HG03565 (cell line): Measurements from ENCODE around the gene AMPH.
"Not testable (repeated sequence)": the region's sequence is repeated elsewhere in the genome, so short reads cannot be mapped to it uniquely, and the experiment has no call there.

Experiments
- ATAC-seq: cut with Tn5 transposase; IDR thresholded peaks from one replicate; pipeline ENCODE4 v1.9.1; 2021; ENCODE audit warnings: mild to moderate bottlenecking, moderate library complexity; ENCODE audit not compliant: unreplicated experiment

Gene AMPH

DNA sequence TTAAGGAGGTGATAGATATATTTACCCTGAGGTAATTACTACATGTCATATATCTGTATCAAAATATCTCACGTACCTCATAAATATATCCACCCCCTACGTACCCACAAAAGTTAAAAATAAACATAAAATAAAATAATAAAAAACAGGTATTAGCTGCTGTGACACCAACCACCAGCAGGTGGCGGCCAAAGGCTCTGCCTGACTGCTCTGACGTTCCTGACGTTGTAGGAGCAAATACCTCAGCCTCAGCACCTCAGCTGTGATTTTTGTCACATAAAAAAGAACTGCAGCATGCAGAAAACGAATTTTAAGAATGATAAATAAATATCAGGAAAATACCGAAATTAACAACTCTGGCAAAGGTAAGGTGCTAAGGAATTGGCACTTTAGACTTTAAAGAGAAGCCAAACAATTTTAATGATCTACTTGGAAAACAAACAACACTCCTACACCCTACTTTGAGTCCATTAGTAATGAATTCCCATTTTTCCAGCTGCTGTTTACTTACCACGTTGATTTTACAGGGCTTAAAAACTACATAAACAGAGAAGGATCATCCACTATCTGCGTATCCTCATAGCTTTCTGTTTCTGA is 232.3 kb downstream of the AMPH start:
- peak; percentile 55 for ATAC-seq

DNA sequence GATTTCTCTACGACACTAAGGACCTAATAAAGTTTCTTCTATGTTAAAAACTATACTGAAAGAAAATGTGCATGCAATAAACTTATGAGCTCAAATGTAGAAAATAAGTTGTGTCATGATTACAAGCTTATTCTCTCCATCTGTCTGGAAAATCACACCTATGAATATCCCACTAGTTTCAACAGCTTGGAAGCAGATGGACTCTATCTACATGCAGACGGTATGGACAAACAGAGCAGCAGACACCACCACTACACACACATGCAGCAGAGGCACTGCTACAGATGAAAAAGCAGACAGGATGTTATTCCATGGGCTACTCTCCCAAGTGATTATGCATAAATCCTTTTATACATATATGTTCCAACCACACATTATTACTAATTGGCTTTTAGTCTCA is 234.3 kb downstream of the AMPH start:
- no peak for ATAC-seq

- ATAC-seq: not testable (repeated sequence)
Measured at GRCh38 chr7:38395921-38396552, 235.1 kb downstream of the AMPH start.

- no peak for ATAC-seq
Measured at GRCh38 chr7:38394660-38395059, 236.5 kb downstream of the AMPH start.

DNA sequence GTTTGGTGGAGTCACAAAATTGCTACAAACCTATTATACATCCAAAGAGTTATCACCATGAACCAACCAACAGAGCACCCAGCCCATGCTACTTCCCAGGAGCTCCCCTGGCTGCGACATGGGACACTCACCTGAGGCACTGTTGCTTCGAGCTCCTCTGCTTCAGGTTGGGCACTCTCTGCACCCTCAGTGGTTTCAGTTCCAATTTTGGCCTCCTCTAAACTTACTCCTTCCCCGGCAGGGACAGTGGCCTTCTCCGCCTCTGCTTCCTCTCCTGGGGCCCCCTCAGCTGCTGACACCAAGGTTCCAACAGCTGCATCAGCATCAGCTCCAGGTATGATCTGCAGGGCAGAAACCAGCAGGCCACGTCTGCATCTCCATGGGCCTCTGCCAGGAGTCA is 237.3 kb downstream of the AMPH start:
- ATAC-seq: peak; percentile 60

DNA sequence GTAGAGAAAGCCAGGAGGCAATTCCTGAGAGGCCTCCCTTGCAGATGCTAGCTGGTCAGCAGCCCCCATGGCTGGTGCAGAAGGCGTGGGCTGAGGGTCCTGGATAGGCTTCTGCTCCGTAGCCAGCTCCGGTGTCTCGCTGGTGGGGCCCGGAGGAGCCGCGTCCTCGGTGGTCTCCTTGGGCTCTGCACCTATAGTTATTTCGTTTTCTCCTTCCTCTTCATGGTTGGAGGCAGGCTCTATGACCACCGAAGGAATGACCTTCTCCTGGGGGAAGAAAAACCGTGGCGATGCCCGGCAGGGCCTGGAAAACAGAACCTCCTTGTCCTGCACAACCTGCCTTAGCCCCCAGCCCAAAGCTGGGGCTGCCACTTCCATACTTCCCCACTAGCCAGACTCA is 239.4 kb downstream of the AMPH start:
- ATAC-seq: no peak

DNA sequence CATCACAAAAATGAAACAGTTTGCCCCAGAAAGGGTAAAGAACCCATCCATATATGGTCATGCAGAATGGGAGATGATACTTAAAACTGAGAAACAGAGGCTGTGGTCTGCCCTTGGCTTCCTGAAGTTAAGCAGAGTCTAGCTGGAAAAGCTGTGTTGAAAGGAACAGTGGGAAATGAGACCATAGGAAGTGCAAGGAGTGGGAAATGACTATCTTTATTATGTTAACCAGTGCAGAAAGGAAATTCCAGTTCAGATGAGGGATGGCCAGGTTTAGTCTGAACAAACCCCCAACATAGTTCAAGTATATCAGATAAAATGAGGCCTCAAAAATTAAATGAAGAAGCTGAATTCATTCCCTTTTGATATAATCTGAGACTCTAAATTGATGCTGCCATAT is 245.5 kb downstream of the AMPH start:
- ATAC-seq: no peak

- ATAC-seq: no peak
Measured at GRCh38 chr7:38383281-38383680, 247.9 kb downstream of the AMPH start.

DNA sequence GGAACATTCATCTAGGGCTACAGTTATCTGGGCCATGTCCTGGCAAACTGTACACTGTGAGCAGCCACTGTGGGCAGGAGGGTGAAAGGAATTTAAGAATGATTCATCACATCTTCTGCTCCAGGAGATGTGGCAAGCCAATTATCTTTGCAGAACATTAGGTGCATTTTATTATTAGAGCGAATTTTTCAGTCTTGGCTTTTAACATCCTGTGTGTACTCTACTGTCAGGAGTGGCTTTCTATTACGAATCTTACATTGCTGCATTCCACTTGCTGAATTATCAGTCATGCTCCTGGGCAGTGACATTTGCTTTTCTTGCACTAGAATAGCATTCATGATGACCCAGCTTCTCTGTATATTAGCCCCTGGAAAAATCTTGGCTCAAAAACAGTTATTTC is 248.5 kb downstream of the AMPH start:
- no peak for ATAC-seq

DNA sequence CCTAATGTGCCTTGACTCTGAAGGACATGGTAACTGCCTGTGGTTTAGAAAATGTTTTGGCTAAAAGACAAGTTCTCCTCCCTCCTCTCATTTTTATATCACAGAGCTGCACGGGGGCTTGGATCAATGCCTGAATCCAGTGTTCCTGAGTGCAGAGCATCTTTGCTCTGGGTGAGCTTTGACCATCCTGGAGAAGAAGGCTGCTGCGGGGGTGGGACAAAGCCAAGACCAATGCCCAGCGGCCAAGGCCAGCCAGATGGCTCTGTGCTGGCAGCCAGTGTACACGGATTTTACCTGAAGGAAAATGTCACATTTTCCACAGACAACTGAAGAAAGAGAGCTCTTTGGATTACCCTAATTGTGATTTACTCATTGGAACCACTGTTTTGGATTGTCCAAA is 255.7 kb downstream of the AMPH start:
- ATAC-seq: no peak

DNA sequence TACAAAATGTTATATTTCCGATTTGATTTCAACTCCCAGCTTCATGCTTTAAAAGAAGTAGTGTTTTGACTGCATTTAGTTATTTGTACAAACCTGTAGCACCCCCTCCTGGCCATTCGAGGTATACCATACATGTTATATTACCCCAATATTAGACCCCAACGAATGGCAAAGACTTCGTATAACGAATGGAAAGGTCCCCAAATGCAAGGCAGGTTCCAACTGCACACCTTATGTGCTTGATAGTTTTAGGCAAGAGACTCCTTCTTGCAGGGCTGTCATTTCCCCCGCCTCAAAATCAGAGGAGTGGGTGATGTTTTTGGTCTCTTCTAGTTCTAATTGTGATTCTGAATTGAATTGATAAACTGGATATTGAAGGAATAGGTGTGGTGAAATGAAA is 256.7 kb downstream of the AMPH start:
- peak; percentile 35 for ATAC-seq

GRCh38 chr7:38373155-38373554 is 258.0 kb downstream of the AMPH start:
- no peak for ATAC-seq

DNA sequence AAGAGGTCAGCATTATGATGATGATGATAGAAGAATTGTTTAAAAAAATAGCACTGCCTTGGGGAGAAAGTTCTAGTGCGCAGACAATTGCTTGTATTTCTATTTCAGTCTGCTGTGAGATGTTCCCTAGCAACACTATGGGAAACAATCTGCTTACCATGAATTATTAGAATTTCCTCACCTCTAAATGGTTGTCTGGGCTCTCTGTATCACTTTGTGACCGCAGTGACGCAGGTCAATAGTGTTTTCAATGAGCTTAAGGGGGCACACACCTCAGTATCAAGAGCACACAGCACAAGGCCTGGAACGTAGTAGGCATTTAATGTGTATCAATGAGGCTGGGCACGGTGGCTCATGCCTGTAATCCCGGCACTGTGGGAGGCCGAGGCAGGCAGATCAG is 258.9 kb downstream of the AMPH start:
- ATAC-seq: no peak

DNA sequence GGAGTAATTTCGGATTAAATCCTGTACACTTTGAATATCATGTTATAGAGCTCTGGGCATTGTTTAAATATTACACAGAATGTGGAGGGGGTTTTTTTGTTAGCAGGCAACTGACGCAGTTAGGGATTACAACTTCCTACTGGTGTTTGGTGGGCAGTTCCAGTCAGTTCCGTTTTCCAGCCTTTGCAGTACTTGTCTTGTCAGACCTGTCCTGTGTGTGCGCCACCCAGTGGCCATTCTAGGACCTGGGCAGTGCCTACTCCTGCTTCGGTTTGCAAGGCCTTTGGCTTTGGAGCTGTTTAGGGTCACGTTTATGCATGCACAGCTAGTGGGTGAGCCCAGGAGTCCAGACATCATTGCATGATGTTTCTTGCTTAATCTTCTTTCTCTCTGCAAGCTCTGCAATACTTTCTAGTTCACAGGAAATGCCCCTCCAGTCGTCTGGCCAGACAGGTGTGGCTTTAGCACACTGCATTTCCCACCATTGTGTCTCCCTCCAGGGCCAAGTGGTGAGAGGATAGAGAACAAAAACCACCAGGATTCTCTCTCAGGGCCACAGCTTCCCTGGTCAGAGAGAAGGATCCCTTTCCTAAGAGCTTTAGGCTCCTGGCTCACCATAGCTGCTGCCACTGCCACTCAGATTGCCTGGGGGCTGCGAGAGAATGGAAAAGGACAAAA is 261.2 kb downstream of the AMPH start:
- peak; percentile 81 for ATAC-seq

GRCh38 chr7:38368191-38368605 is 263.0 kb downstream of the AMPH start:
- ATAC-seq: peak; percentile 39

GRCh38 chr7:38367301-38367890 is 263.8 kb downstream of the AMPH start:
- ATAC-seq: peak; percentile 39

- not testable (repeated sequence) for ATAC-seq
Measured at GRCh38 chr7:38363379-38363778, 267.8 kb downstream of the AMPH start.

- ATAC-seq: not testable (repeated sequence)
Measured at GRCh38 chr7:38362611-38363237, 268.4 kb downstream of the AMPH start.

- ATAC-seq: no peak
Measured at GRCh38 chr7:38360776-38361175, 270.4 kb downstream of the AMPH start.

DNA sequence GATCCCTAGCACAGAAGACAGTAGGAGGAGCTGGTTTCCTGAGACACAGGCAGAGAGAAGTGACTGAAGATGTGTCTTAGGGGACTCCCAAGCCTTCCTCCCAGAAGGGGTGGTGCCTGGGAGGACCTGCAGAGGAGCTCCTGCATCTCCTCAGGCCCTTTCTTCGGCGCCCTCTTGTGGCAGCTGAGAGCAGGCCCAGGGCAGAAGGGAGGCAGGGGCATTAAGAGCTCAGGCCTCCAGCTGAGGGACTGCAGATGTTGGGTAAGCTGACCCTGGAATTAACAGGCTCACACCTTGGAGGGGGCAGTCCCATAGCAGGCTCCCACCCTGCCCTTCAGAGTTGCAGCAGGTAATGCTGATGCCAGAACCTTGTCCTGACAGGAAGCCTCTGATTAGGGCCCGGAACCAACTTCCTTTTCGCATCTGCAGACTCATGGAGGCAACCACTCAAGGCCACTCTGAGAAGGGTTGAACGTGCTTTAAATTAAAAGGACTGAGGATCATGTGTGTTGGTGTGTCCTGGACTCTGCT is 272.0 kb downstream of the AMPH start:
- peak; percentile 78 for ATAC-seq

DNA sequence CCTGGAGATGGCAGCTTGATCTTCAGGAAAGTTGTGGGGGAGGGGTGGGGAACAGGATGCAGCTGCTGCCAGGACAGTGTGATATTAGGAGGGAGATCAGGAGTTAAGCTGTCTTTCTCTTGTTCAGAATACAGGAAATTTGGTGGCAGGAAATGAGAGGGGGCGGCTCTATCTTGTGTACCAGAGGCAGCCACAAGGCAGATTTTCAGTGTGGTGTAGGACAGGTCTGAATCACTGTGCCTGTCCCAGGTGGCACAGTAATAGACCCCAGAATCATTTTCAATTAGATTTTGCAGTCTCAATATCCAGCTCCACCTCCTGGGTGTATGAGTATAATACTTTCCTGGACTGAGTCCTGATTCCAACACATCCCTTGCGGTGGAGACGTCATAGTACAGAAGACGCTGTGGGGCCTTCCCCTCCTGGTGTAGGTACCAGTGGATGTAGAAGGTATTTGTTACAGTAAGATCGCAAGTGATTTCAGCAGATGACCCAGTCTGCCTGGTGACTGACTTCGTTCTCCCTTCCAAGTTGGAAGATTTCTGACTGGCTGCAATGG is 272.8 kb downstream of the AMPH start:
- not testable (repeated sequence) for ATAC-seq
